HG03442 (cell line): ENCODE measurements around the gene NOL4L.

Source experiments
- ATAC-seq: cut with Tn5 transposase; IDR thresholded peaks from one replicate; pipeline ENCODE4 v1.9.1; 2021; ENCODE audit warnings: mild to moderate bottlenecking, moderate library complexity; ENCODE audit not compliant: unreplicated experiment

Gene NOL4L

GRCh38 chr20:32585011-32585585 lies at the start of gene NOL4L:
TSS of gene NOL4L (minus strand) at chr20:32585333. CDS start at chr20:32584890, 443 bp downstream.
- ATAC-seq, result no peak

- ATAC-seq, result no peak
Measured at GRCh38 chr20:32634041-32634805, 49.1 kb upstream of the NOL4L start.

GRCh38 chr20:32632461-32633354 lies 47.6 kb upstream of the NOL4L start:
- no peak for ATAC-seq

DNA sequence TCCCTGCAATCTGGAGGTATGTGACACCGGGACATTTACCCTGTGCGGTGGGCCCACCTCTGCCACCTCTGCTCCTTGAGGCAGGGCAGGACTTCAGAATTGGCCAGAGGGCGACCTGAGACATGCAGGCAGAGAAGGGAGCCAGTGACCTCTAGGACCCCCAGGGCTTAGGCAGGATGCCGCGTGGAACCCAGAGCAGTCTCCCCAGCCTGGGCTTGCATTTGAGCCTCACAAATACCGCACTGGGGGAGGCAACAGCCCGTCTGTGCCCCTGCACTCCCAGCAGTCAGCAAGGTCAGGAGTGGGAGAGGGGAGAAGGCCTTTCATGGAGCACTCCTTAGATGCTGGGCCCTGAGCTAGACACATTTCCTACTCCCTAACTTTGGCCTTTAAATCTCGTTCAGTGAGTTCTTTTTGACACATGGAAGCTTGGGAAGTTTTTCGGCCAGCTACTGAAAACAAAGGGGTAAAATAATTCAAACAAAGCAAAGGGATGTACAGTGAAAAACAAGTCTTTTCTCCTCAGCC lies 46.9 kb upstream of the NOL4L start:
- ATAC-seq, result no peak

DNA sequence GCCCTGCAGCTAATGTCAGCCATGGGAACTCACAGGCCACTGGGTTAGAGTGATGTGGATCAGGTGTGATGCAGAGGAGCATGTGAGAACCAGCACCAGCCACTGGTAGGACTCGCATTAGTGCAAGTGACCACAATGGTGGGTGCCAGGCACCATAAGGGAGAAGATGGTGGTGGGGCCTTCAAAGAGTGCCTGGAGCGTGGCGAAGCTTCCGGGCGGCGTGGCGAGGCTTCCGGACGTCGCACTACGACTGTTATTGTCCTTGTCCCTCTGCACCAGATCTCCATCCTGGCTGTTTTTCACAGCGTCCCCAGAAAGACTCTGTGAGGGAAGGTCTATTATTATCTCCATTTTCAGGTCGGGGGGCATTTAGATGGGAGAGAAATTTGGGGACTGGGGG lies 44.7 kb upstream of the NOL4L start:
- ATAC-seq, result no peak

DNA sequence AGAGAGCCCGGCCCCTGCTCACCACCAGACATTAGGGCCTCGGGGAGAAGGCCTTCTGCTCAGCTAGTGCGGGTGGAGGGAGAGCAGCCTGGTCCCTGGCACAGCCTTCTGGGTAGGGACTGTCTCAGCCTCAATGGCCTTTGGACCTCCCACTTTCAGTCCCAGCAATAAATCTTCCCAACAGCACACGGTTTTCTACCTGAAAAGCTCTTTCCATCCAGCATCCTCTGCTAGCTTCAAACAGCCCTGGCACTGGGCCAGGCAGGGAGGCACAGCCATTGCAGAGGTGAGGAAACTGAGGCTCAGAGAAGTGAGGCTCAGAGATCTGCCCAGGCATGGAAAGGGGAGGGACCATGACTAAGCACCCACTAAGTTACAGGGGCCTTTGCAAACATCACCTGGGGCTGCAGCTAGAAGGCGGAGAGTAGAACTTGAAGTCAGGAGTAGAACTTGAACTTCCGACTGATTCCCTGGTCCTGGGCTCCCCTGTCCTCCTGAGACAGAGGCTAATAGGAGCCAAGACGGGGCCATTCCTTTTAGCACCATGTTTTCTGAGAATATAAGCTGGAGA lies 43.9 kb upstream of the NOL4L start:
- ATAC-seq, result no peak

- peak; percentile 18 for ATAC-seq
Measured at GRCh38 chr20:32626859-32627636, 41.9 kb upstream of the NOL4L start.

DNA sequence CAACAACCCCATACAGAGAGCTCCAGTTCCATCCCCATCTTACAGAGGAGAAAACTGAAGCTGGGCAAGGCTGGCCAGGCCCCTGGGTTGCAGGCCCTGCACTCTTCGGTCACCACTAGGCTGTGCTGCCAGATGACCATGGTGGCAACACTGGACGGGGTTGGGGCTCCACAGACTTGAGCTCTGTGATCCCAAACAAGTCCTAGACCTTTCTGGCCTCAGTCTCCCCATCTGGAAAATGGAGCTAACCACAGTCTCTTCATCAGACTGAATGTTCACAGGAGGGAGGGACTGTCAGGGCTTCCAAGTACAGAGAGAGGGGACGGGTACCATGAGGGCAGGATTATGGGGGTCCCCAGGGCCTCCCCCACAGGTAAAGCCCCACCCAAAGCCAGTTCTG lies 41.3 kb upstream of the NOL4L start:
- no peak for ATAC-seq

DNA sequence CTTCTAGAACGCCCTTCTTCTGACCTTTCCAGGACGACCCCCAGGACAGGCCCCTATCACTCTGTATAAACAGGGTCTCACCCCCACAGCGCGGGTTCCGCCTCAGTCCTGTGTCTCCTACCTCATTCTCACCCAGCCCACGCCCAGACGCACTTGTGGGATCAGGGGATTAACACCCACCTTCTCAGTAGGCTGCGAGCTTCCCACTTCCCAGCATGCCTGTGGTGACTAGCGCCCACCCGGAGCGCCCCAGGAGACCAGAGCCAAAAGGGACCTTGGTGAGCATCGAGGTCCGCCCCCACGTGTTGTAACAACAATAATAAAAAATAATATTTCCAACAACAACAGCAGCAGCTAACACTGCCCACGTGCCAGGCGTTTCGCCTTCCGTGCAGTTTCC lies 40.9 kb upstream of the NOL4L start:
- ATAC-seq, result no peak

GRCh38 chr20:32624687-32625345 lies 39.7 kb upstream of the NOL4L start:
- ATAC-seq, result no peak

DNA sequence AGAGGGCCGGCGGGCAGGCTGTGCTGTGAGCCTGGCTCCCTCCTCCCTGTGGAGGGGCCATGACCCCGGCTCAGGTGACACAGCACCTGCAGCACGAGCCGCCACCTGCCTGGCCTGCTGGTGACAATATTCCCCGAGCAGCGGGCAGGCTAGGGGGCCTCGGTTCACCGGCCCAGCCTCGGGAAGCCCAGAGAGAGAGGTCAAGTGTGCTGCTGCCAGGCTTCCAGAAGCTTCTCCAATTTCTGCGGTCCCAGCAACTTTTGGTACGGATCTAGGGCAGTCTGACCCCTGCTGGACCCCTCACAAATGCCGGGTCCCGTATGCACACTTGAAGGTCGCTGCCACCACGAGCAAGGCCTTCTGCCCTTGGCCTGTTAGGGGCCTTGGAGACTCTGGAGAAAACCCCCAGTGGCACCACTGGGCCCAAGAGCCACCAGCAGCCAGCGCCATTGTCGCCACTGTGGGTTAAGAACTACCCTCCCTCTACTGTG lies 38.6 kb upstream of the NOL4L start:
- no peak for ATAC-seq

DNA sequence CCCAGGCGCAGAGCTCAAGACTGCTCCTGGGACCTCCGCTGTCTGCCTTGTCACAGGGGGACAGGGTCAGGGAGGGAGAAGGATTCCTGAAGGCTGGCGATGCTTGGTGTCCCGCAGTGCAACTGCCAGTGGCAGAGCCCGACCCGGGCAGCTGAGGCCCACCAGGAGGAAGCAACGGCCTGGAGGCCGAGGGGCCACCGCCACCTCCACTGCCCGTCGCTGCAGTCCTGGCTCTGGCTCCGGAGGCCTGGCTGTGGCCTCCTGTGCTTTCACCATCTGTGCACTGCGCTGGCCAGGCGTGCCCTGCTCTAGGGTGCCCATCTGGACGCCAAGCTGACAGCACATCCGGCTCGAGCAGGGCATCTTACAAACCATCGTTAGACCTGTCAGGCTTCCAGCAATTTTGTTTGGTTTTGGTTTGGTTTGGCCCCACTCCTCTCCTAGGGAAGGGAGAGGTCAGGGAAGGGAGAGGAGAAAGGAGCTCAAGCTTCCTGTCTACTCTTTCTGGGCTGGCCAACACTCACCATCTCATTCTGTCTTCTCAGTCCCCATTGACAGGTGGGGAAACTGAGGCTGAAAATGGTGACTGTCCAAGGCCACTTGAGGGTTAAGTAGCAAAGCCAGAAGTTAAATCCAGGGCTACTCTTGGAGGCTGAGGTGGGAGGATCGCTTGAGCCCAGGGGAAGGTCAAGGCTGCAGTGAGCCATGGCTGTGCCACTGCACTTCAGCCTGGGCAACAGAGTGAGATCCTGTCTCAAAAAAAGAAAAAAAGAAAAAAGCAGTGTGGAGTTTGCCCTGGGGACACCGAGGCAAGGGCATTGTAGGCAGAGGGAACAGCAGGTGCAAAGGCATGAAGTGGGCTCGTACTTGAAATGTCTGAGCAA lies 37.7 kb upstream of the NOL4L start:
- ATAC-seq, result no peak

DNA sequence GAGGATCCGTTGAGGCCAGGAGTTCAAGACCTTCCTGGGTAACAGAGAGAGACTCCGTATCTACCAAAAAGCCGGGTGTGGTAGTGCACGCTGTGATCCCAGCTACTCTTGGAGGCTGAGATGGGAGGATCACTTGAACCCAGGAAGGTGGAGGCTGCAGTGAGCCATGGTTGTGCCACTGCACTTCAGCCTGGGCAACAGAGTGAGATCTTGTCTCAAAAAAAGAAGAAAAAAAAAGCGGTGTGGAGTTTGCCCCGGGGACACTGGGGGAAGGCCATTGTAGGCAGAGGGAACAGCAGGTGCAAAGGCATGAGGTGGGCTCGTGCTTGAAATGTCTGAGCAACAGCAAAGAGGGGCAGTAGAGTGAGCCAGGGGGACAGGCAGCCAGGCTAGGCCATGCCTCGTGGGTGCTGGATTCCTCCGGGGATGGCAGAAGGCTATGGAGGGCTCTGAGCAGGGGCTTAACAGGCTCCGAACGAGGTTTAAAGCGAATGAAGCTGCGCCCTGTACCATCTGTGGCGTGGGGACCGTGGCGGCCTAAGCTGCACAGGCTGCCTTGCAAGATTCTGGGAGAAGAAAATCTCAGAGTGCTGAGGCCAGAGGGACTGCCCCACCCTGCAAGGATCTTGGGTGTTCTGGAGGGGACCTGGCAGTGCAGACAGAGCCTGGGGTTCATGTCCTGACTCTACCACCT lies 36.9 kb upstream of the NOL4L start:
- ATAC-seq, result no peak

GRCh38 chr20:32621071-32621890 lies 36.1 kb upstream of the NOL4L start:
- ATAC-seq, result no peak

DNA sequence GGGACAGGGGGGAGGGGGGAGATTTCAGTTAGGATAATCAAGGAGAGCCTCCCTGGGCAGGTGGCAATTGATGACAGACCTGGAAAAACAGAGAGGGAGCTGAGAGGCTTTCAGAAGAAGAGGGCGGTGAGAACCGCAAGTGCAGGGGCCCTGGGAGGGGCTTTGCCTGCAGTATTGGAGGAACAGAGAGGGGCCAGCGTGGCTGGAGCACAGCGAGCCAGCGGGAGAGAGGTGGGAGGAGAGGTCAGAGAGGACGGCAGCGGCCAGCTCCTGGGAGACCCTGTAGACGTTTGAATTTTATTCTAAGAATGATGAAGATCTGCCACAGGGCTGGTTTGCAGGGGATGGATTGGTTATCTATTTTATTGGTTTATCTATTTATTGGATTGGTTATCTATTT lies 34.5 kb upstream of the NOL4L start:
- no peak for ATAC-seq

DNA sequence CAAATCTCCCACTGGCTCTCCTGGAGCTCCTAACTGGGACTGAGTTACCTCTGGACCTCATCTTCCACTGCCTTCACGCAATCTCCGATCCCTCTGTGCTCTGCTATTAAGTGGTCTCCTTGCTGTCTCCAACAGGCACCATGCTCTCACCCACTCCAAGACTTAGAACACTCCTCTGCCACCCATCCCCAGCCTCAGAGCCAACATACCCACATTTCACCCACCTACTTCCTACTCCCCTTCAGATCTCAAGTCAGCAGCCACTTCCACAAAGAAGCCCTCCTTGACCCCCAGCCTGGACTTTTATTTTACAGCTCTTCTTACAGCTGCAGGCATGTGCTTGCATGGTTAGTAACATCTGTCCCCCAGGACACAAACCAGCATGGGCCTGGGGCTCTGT lies 29.6 kb upstream of the NOL4L start:
- ATAC-seq, result no peak

DNA sequence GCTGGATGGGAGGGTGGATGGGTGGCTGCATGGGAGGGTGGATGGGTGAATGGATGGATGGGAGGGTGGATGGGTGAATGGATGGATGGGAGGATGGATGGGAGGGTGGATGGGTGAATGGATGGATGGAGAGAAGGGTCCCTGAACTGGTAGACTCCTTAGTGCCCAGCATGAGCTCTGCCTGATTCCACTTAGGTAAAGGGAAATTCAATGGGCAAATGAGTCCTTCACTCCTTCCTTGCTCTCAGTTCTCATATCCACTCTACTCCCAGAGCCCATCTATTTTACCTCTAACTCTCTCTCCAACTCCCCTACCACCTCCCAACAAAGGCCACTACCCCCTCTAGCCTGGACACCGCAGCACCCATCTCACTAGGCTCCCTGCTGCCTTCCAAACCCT lies 29.2 kb upstream of the NOL4L start:
- ATAC-seq, result no peak
